GM19467 (cell line): ENCODE results near the gene ARL5A.
"Not testable (repeated sequence)": the region's sequence is repeated elsewhere in the genome, so short reads cannot be mapped to it uniquely, and the experiment has no call there.

Experiments
- ATAC-seq: cut with Tn5 transposase; IDR thresholded peaks from one replicate; pipeline ENCODE4 v1.9.1; 2021; ENCODE audit warnings: mild to moderate bottlenecking, moderate library complexity; ENCODE audit not compliant: unreplicated experiment

ARL5A gene

GRCh38 chr2:151799886-151800292, 28.3 kb downstream of the ARL5A start:
- no peak for ATAC-seq

GRCh38 chr2:151796774-151797173, 31.4 kb downstream of the ARL5A start:
- no peak for ATAC-seq

GRCh38 chr2:151795646-151796240, 32.5 kb downstream of the ARL5A start:
- ATAC-seq, result no peak

- ATAC-seq, result not testable (repeated sequence)
Observed at GRCh38 chr2:151794422-151794821, 33.8 kb downstream of the ARL5A start.

GRCh38 chr2:151793123-151793522, 35.1 kb downstream of the ARL5A start:
- ATAC-seq, result no peak

GRCh38 chr2:151792589-151792988, 35.6 kb downstream of the ARL5A start:
- ATAC-seq, result no peak

GRCh38 chr2:151791545-151791944, 36.7 kb downstream of the ARL5A start:
- no peak for ATAC-seq

- ATAC-seq, result no peak
Observed at GRCh38 chr2:151790689-151791088, 37.5 kb downstream of the ARL5A start.

- no peak for ATAC-seq
Observed at GRCh38 chr2:151789055-151789834, 39.0 kb downstream of the ARL5A start.

GRCh38 chr2:151786483-151786882, 41.7 kb downstream of the ARL5A start:
- ATAC-seq, result no peak

- ATAC-seq, result no peak
Observed at GRCh38 chr2:151786077-151786476, 42.1 kb downstream of the ARL5A start.

- ATAC-seq, result no peak
Observed at GRCh38 chr2:151783133-151783520, 45.1 kb downstream of the ARL5A start.

GRCh38 chr2:151782378-151783132, 45.7 kb downstream of the ARL5A start:
- ATAC-seq, result no peak

- no peak for ATAC-seq
Observed at GRCh38 chr2:151781642-151782041, 46.6 kb downstream of the ARL5A start.

- no peak for ATAC-seq
Observed at GRCh38 chr2:151780938-151781337, 47.3 kb downstream of the ARL5A start.

GRCh38 chr2:151777935-151778334, 50.3 kb downstream of the ARL5A start:
- ATAC-seq, result no peak

- ATAC-seq, result no peak
Observed at GRCh38 chr2:151777487-151777886, 50.7 kb downstream of the ARL5A start.

GRCh38 chr2:151776367-151776766, 51.9 kb downstream of the ARL5A start:
- ATAC-seq, result no peak

- ATAC-seq, result no peak
Observed at GRCh38 chr2:151775057-151775740, 53.0 kb downstream of the ARL5A start.

- ATAC-seq, result no peak
Observed at GRCh38 chr2:151774506-151774905, 53.7 kb downstream of the ARL5A start.
